Testis (tissue), 2 donors: ENCODE results near the gene CCM2.

Experiments used
- CTCF ChIP-seq, 3 experiments: fragments of 450-650 bp in 2 of 3; fragments of 200-600 bp in 1 of 3; sonication (generic) in 1 of 3; IDR thresholded peaks; one replicate each; pipeline ENCODE4 v1.5.1; 2016 to 2019; ENCODE audit warnings: antibody characterized with exemption in 3 of 3, mild to moderate bottlenecking in 2 of 3, moderate library complexity in 1 of 3
- POLR2A ChIP-seq: fragments of 450-650 bp; IDR thresholded peaks from one replicate; pipeline ENCODE4 v1.6.1; 2017; ENCODE audit warnings: antibody characterized with exemption, mild to moderate bottlenecking, moderate library complexity

- TF ChIP-seq CTCF (IDR thresholded peaks at IDR 0.05) (no peak), POLR2A (no peak)
These were observed 103.0 kb downstream of the CCM2 start for GRCh38 chr7:45102785-45103712.
